Cardiac atrium fibroblast (primary cell): Measurements from ENCODE around the gene TBC1D3L. TPM values are rescaled to one million over a fixed set of nuclear protein-coding genes. Genes with fewer than 3 reads are reported as not detected.

Source experiments
- total RNA-seq: library from RNA; depleted of rRNA; stranded (reverse); fragments of >200 nt; gene quantifications from 2 replicates; pipeline ENCODE4 v1.2.3, GENCODE V29; 2015

Gene TBC1D3L
- total RNA-seq, result 0.32 and 2.2 TPM in 2 replicates

DNA sequence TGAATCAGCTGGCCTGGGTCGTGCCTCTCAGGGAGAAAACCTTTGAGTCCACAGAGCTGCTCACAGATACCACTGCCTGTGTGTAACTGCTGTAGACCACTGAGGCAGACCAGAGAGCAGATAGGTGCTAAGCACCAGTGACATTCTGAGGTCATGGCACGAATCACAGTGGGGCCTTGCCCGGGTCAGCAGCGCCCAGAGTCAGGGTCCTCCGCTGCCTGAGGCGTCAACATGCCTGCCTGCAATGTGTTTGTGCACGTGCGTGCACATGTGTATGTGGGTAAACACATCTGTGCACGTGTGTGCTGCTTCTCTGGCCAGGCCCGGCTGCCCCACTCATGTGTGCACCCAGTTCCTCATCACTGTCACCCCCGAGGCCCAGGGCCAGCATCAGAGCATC lies at the start of gene TBC1D3L:
Gene TBC1D3L, minus strand, starts transcription at position 101 of the 400 bp plus-strand sequence. CDS start 1,540 bp downstream, outside the sequence.

GRCh38 chr17:38003676-38004075 lies 14.8 kb upstream of the TBC1D3L start, which contains the start of gene TBC1D3D:
TSS of gene TBC1D3D (plus strand) at chr17:38003976. CDS start at chr17:38005561, 1,585 bp downstream.

Other genes with a start within 250 kb of the TBC1D3L start
- 0.54 TPM in 1 of 2 replicates, not detected in the other for gene HNF1B, start 244.0 kb downstream of the TBC1D3L start, total RNA-seq
- not detected in 2 replicates for gene TBC1D3K, start 64.6 kb downstream of the TBC1D3L start, total RNA-seq
- gene TBC1D3D, start 14.9 kb upstream of the TBC1D3L start, total RNA-seq, result 0.18 and 0.97 TPM in 2 replicates
- gene TBC1D3C, start 79.6 kb upstream of the TBC1D3L start, total RNA-seq, result 0.54 TPM in 1 of 2 replicates, not detected in the other
- not detected in 2 replicates for gene TBC1D3E, start 138.9 kb upstream of the TBC1D3L start, total RNA-seq
- gene TBC1D3, start 203.5 kb upstream of the TBC1D3L start, total RNA-seq, result 1.6 and 2.3 TPM in 2 replicates